Activated naive CD4-positive, alpha-beta T cell treated with anti-CD3 and anti-CD28 coated beads, Interleukin-2, amount 10 ng/mL, durations not matched to agents 7 days and 5 days (primary cell): ENCODE measurements around the gene LRWD1.
A peak's percentile ranks its signal among the peaks of the same experiment; 100 is the strongest.
"Not testable (repeated sequence)": the region's sequence is repeated elsewhere in the genome, so short reads cannot be mapped to it uniquely, and the experiment has no call there.

Experiments used
- CTCF ChIA-PET: fragments of 350-600 bp; sonication (Branson Sonifier 250); formaldehyde crosslinking; loops from one replicate; lab custom pipeline; 2021; ENCODE audit warnings: antibody characterized with exemption; lab: Charles Lee
- DNase-seq: peaks from one replicate; pipeline ENCODE4 v3.0.0-alpha.2; 2020
- H3K27ac Mint-ChIP-seq: one replicate; pipeline ENCODE4 v1.8.0; 2021; ENCODE audit warnings: mild to moderate bottlenecking, moderate library complexity, mixed read lengths
- H3K27me3 Mint-ChIP-seq: one replicate; pipeline ENCODE4 v1.8.0; 2021; ENCODE audit warnings: mild to moderate bottlenecking, mixed read lengths
- H3K36me3 Mint-ChIP-seq: one replicate; pipeline ENCODE4 v1.8.0; 2021; ENCODE audit warnings: mixed read lengths
- H3K4me1 Mint-ChIP-seq: one replicate; pipeline ENCODE4 v1.8.0; 2021; ENCODE audit warnings: mixed read lengths
- H3K4me3 Mint-ChIP-seq: one replicate; pipeline ENCODE4 v1.8.0; 2021; ENCODE audit warnings: mild to moderate bottlenecking, moderate library complexity, mixed read lengths
- H3K9me3 Mint-ChIP-seq: one replicate; pipeline ENCODE4 v1.8.0; 2021; ENCODE audit warnings: mixed read lengths

The LRWD1 gene

DNA sequence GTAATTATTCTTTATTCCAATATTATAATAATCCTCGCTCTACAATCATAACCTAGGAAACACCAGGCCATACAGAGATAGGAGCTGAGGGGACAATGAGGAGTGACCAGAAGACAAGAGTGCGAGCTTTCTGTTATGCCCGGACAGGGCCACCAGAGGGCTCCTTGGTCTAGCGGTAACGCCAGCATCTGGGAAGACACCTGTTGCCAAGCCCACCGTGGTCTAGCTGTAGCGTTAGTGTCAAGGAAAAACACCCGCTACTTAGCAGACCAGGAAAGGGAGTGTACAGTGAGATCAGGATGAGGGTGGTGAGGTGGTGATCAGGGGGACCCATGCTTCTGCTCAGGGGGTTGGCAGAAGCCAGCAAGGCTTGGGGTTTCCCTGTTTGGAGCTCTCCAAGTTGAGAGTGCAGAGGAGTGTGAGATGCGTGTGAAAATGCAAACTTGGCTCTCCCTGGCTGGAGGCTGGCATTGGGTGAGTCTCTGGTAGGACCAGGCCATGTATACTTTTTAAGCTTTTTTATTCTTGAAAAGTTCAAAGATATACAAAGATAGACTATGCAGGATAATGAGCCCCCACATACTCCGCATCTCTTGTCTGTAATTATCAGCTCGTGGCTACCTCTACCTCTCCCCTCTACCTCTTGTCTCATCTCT, 15.3 kb downstream of the LRWD1 start:
- H3K4me3 Mint-ChIP-seq, H3K36me3 Mint-ChIP-seq, CTCF ChIA-PET, H3K27ac Mint-ChIP-seq, H3K4me1 Mint-ChIP-seq, H3K9me3 Mint-ChIP-seq, H3K27me3 Mint-ChIP-seq: not testable (repeated sequence)
- peak; percentile 64 for DNase-seq

DNA sequence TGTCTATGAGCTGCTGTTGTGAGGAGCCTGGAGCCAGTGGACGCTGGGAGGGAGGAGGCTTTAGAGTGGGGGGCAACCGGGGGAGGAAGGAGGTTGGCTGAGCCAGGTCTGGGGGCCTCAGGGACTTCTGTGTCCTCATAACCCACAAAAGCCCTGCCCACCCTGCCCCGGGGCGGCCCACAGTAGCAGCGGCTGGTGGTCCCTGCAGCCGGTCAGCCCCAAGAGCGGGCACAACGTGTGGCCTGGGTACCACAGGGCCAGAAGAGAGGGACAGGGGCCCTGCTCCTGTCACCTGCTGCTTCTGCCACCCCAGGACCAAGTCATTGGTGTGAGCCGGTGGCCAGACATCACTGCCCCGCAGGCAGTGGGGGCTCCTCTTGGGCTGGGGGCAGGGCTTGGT, 17.2 kb downstream of the LRWD1 start:
- H3K27me3 Mint-ChIP-seq, H3K27ac Mint-ChIP-seq, H3K9me3 Mint-ChIP-seq, H3K4me1 Mint-ChIP-seq, DNase-seq, H3K36me3 Mint-ChIP-seq, CTCF ChIA-PET, H3K4me3 Mint-ChIP-seq: not testable (repeated sequence)

DNA sequence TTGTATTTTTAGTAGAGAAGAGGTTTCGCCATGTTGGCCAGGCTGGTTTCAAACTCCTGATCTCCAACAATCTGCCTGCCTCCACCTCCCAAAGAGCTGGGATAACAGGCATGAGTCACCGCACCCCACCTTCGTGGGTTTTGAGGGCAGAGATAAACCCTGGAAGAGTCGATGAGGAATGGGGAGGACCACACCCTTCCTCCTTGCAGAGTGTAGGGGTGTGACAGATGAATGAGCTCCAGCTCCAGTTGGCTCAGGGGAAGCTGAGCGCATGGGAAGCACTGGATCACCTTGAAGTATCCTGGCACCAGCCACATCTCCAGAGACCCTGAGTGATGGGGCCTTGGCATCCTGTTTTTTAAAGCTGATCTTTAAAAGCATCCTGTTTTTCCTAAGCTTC, 19.5 kb downstream of the LRWD1 start:
- H3K27ac Mint-ChIP-seq, H3K27me3 Mint-ChIP-seq, DNase-seq, CTCF ChIA-PET, H3K36me3 Mint-ChIP-seq, H3K4me1 Mint-ChIP-seq, H3K9me3 Mint-ChIP-seq, H3K4me3 Mint-ChIP-seq: not testable (repeated sequence)

DNA sequence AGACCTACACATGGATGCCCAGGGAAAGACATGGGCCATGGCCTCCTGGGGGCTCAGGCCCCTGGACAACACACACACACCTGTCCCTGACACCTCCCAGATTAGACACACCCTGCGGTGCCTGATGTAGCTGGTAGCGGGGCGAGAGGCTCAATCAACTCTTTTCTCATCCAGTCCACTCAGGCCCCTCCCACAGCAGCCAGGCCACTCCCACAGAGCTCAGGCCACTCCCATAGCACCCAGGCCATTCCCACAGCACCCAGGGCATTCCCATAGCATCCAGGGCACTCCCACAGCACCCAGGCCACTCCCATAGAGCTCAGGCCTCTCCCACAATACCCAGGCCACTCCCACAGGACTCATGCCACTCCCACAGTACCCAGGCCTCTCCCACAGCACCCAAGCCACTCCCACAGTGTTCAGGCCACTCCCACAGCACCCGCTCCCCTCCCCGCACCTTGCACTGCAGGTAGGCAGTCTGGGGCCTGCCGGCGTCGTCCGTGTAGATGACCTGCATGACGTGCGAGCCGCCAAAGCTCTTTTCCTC, 25.8 kb downstream of the LRWD1 start:
- H3K36me3 Mint-ChIP-seq, H3K27me3 Mint-ChIP-seq, H3K27ac Mint-ChIP-seq, H3K9me3 Mint-ChIP-seq, H3K4me1 Mint-ChIP-seq, CTCF ChIA-PET, H3K4me3 Mint-ChIP-seq: not testable (repeated sequence)
- peak; percentile 55 for DNase-seq

DNA sequence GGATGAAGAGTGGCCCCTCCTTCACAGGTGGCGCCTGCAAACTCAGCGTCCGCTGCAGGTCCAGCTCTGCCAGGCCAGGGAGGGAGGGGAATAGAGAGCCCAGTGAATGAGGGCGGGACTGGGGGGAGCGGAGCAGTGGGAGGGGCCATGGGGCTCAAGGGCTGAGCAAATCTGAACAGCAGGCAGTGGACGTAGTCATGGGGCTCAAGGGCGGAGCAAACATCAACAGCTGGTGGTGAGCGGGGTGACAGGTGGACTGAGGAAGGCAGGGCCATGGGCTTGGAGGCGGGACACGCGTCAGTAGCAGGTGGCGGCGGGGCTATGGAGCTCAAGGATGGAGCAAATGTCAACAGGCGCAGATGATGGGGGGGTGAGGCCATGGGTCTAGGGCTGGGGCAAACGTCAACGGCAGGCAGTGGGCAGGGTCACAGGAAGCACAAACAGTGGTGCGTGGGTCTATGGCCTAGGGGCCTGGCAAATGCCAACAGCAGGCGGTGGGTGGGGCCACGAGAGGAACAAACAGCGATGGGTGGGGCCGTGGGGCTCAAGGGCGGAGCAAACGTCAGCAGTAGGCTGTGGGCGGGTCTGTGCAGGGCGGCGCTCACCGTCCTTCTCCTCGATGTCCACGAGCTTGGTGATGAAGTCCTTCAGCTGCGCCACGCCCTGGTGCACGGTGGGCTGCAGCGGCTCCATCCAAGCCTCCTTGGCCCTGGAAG, 28.6 kb downstream of the LRWD1 start:
- H3K4me1 Mint-ChIP-seq, H3K27ac Mint-ChIP-seq, H3K9me3 Mint-ChIP-seq, H3K36me3 Mint-ChIP-seq, CTCF ChIA-PET, H3K4me3 Mint-ChIP-seq, H3K27me3 Mint-ChIP-seq: not testable (repeated sequence)
- peak; percentile 57 for DNase-seq

DNA sequence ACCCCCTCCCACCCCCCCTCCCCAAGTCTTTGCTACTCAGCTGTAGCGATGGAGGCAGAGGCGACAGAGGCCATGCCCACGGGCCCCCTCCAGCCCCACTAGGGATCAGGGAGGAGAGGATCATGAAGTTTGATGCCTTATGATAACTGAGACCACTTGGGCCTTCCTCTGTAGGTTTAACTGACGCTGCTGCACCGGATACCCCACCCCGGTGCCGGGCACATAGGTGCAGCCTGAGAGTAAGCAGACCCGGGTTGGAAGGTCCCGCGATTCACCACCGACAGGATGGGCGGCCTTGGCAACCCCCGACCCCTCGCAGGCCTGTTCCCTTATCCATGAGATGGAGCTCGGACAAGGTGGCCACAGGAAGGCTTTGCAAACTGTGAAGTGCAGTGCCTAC, 29.2 kb downstream of the LRWD1 start:
- H3K36me3 Mint-ChIP-seq, H3K27ac Mint-ChIP-seq, H3K4me1 Mint-ChIP-seq, H3K4me3 Mint-ChIP-seq, H3K27me3 Mint-ChIP-seq, CTCF ChIA-PET, H3K9me3 Mint-ChIP-seq: not testable (repeated sequence)
- peak; percentile 36 for DNase-seq

DNA sequence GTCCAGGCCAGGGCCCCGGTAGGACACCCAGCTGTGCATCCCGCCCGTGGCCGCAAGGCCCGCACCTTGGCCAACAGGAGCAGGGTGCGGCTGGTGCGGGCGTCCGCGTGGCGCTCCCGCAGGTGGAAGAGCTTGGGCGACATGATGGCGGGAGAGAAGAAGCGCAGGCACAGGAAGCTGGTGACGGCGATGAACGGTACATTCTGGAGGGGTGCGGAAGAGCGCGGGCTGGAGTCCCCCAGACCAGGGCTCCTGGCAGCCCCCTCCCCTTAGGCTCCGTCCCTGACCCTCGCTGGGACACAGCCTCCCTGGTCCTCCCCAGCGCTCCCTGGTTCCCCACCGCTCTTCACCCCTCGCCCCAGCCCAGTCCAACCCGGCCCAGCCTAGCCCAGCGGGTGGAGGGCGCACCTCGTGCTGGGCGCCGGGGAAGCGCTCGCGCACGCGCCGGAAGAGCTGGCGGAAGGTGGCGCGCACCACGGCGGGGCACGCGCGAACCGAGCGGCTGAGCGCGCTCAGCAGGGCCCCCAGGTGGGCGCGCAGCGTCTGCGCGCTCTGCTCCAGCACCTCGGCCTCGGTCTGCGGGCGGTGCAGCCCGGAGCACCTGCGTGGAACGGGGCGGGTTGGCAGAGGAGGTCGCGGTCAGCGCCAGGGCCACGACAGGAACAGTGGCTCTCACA, 29.8 kb downstream of the LRWD1 start:
- DNase-seq, H3K4me3 Mint-ChIP-seq, H3K4me1 Mint-ChIP-seq, H3K27me3 Mint-ChIP-seq, CTCF ChIA-PET, H3K27ac Mint-ChIP-seq, H3K9me3 Mint-ChIP-seq, H3K36me3 Mint-ChIP-seq: not testable (repeated sequence)

DNA sequence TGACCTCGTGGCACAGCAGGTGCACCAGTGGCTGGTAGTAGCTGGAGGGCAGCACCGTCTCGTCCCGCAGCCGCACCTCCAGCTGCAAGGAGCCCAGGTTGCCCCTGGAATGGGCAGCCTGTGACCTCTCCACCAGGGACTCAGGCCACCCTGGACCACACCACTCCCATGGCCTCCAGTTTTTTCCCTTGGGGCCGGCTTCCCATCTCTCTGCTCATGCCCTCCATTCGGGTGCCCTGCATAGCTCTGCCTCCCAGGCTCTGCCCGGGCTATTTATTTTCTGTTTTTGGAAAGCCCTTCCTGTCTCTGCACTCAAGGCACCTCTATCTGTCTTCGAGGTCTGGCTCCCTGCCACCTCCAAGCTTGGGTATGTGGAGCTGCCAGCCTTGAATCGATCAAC, 32.1 kb downstream of the LRWD1 start:
- H3K9me3 Mint-ChIP-seq, H3K36me3 Mint-ChIP-seq, H3K4me3 Mint-ChIP-seq, H3K4me1 Mint-ChIP-seq, H3K27ac Mint-ChIP-seq, CTCF ChIA-PET, DNase-seq, H3K27me3 Mint-ChIP-seq: not testable (repeated sequence)

DNA sequence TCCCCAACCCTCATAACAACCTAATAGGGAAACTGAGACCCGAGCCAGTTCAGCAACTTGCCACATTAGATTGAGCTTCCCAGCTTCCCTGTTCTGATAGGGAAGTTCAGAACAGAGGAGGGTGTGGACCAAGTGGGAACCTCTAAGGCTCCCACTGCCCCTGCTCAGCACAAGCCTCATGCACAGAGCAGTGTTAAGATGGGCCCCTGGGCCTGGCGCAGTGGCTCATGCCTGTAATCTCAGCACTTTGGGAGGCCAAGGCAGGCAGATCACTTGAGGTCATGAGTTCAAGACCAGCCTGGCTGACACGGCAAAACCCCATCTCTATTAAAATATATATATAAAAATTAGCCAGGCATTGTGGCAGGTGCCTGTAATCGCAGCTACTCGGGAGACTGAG, 32.5 kb downstream of the LRWD1 start:
- H3K4me1 Mint-ChIP-seq, H3K9me3 Mint-ChIP-seq, H3K36me3 Mint-ChIP-seq, H3K27ac Mint-ChIP-seq, H3K27me3 Mint-ChIP-seq, CTCF ChIA-PET, H3K4me3 Mint-ChIP-seq: not testable (repeated sequence)
- peak; percentile 11 for DNase-seq

DNA sequence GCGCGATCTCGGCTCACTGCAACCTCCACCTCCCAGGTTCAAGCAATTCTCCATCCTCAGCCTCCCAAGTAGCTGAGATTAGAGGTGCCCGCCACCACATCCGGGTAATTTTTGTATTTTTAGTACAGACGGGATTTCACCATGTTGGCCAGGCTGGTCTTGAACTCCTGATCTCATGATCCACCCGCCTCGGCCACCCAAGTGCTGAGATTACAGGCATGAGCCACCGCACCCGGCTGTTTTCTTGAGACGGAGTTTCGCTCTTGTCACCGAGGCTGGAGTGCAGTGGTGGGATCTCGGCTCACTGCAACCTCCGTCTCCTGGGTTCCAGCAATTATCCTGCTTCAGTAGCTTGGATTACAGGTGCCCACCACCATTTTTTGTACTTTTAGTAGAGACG, 33.5 kb downstream of the LRWD1 start:
- H3K4me1 Mint-ChIP-seq, H3K9me3 Mint-ChIP-seq, H3K27ac Mint-ChIP-seq, H3K27me3 Mint-ChIP-seq, CTCF ChIA-PET, H3K4me3 Mint-ChIP-seq, H3K36me3 Mint-ChIP-seq: not testable (repeated sequence)
- peak; percentile 14 for DNase-seq

DNA sequence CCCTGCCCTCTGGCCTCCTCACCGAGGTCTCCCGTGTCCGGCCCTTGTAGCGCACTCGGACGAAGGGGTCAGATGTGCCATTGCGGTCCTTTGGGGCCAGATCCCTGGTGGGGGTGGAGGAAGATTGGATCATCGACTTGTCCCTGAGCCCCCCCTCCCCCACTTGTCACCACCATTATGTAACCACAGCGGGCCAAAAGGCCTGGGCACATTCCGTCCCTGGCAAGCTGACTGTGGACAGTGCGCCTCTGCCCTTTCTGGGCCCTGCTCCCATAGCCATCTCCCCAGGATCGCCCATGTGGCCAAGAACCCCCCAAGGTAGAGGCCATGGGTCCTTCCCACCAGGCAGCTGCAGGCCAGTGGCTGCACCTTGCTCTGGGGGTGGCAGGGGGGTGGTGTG, 38.4 kb downstream of the LRWD1 start:
- DNase-seq, H3K36me3 Mint-ChIP-seq, H3K4me1 Mint-ChIP-seq, H3K27me3 Mint-ChIP-seq, H3K9me3 Mint-ChIP-seq, CTCF ChIA-PET, H3K27ac Mint-ChIP-seq, H3K4me3 Mint-ChIP-seq: not testable (repeated sequence)

DNA sequence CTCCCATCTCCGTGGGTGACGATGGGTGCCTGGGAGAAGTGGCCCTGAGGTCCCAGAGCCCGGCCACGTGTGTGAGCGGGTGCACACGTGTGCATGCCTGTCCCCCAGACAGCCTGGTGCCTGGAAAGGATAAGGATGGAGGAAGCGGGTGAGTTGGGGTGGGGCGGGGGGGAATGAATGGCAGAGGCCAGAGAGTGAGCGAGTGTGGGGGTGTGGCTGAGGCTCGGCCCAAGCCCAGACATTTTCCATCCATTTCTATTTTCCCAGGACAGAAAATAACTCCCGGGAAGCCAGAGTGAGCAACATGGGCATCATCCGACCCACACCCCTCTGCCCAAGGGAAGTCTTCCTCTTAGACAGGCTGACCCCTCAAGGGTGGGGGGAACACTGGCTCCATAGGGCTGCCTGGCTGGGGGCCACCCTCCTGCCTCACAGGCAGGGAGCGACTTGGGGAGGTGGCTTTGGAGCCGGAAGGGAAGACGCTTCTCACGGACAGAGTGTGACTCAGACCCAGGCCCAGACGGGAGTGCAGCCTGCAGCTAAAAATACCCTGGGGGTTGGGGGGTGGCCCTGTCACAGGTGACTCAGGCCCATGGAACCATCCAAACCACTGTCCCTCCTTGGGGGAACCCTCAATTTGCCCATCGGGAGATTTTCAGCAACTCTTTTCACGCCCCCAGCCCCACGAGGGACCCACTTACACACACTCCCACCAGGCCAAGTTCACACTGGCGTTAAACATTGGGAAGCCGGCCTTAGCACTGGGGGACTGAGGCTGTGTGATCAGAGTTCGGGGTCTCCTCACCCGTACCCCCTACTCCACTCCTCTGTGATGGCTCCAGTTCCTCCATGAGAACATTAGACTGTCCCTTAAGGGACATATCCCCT, 40.8 kb downstream of the LRWD1 start:
- H3K36me3 Mint-ChIP-seq, DNase-seq, H3K4me1 Mint-ChIP-seq, CTCF ChIA-PET, H3K27me3 Mint-ChIP-seq, H3K9me3 Mint-ChIP-seq, H3K4me3 Mint-ChIP-seq, H3K27ac Mint-ChIP-seq: not testable (repeated sequence)

DNA sequence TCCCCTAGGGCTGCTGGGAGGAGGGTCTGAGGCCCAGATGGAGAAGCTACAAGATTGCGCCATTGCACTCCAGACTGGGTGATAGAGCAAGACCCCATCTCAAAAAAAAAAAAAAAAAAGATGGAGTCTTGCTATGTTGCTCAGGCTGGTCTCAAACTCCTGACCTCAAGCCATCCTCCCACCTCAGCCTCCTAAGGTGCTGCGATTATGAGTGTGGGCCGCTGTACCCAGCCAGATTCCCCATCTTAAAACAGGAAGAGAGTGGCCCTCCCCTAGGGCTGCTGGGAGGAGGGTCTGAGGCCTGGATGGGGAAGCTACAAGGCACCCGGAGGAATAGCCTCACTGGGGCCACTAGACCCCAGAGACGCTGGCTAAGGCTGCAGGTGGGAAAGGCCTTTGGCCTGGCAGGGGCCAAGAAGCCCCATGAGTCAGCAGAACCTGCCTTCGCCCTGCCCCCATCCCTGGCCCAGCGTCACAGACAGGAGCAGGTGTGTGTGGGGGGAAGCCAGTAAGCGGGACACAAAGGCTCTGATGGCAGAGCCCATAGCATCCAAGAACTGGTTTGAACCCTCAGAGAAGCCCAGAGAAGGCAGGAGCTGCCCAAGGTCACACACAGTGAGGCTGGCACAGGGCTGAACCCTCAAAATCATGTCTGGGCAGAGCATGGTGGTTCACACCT, 42.8 kb downstream of the LRWD1 start:
- H3K9me3 Mint-ChIP-seq, CTCF ChIA-PET, DNase-seq, H3K4me1 Mint-ChIP-seq, H3K27me3 Mint-ChIP-seq, H3K27ac Mint-ChIP-seq, H3K36me3 Mint-ChIP-seq, H3K4me3 Mint-ChIP-seq: not testable (repeated sequence)

DNA sequence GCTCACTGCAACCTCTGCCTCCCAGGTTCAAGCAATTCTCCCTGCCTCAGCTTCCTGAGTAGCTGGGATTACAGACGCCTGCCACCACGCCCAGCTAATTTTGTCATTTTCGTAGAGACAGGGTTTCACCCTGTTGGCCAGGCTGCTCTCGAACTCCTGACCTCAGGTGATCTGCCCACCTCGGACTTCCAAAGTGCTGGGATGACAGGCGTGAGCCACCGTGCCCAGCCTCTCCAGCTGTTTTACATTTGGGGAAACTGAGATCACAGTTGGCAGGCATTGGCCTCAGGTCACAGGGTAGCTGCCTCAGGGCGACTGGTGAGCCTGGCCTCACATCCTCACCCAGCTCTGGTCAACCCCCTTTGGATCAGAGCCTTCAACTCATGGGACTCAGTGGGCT, 45.8 kb downstream of the LRWD1 start:
- H3K4me1 Mint-ChIP-seq, H3K9me3 Mint-ChIP-seq, H3K27me3 Mint-ChIP-seq, H3K36me3 Mint-ChIP-seq, CTCF ChIA-PET, H3K27ac Mint-ChIP-seq, H3K4me3 Mint-ChIP-seq: not testable (repeated sequence)
- DNase-seq, result peak; percentile 13
